Tongue (tissue), 2 donors: Measurements from ENCODE around the gene ECEL1. TPM values are rescaled to one million over a fixed set of nuclear protein-coding genes. Genes with fewer than 3 reads are reported as not detected.
"Not testable (repeated sequence)": the region's sequence is repeated elsewhere in the genome, so short reads cannot be mapped to it uniquely, and the experiment has no call there.

Source experiments
- DNase-seq: peaks from one replicate; pipeline ENCODE4 v3.0.0-alpha.2; 2015
- total RNA-seq: library from RNA; depleted of rRNA; stranded (reverse); fragments of >200 nt; gene quantifications from one replicate; pipeline ENCODE4 v1.2.3, GENCODE V29; 2014

Gene ECEL1, protein sequence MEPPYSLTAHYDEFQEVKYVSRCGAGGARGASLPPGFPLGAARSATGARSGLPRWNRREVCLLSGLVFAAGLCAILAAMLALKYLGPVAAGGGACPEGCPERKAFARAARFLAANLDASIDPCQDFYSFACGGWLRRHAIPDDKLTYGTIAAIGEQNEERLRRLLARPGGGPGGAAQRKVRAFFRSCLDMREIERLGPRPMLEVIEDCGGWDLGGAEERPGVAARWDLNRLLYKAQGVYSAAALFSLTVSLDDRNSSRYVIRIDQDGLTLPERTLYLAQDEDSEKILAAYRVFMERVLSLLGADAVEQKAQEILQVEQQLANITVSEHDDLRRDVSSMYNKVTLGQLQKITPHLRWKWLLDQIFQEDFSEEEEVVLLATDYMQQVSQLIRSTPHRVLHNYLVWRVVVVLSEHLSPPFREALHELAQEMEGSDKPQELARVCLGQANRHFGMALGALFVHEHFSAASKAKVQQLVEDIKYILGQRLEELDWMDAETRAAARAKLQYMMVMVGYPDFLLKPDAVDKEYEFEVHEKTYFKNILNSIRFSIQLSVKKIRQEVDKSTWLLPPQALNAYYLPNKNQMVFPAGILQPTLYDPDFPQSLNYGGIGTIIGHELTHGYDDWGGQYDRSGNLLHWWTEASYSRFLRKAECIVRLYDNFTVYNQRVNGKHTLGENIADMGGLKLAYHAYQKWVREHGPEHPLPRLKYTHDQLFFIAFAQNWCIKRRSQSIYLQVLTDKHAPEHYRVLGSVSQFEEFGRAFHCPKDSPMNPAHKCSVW
- 0.31 TPM for total RNA-seq

DNA sequence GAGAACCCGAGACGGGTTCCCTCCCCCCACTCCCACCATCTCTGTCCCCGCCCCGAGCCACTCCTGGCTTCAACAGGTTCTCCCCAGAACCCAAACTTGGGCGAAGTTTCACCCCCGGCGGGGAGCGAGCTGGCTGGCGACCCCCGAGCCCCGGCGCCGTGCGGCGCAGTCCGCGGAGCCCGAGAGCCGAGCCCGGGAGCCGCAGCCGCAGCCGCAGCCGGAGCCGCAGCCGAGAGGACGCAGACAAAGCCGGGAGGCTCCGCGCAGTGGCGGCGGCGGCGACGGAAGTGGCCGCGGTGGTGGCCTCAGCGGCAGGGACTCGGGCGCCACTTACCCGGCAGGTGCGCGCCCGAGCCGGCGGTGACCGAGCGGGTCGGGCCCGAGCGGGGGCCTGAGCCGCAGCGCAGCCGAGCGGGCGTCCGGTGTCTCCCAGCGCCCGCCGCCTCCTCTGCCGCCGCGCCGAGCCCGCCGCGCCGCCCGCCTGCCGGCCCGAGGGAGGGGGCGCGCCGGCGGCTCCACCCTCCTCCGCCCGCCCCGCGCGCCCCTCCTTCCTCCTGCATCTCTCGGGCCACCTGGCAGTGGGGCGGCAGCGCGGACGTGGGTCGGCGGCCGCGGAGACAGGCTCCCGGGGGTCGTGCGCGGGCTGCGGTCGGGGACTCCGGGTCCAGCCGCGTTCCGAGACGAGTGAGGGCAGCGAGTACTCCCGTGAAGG, at the start of gene ECEL1:
ECEL1 (minus strand) TSS at position 450 of the 712 bp plus-strand sequence. CDS start 1,181 bp downstream, outside the sequence.
- DNase-seq, result peak; percentile 17

DNA sequence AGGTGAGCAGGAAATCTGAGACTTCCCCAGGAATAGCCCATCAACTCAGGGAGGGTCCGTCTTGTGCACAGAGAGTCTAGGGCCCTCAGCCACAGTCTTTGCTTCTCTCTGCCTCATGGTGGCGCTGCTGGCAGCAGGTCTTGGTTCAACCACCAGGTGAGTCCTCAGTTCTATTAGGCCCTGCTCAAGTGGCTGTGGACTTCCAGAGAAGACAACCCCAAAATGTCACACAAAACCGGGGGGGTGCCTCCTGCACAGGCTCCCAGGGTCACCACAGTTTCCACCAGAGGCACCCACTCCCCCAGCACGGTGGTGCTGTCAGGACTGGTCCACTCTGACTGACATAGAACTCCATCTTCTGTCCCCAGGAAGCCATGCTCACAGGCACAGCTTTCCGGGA, 49.4 kb upstream of the ECEL1 start:
- DNase-seq, result no peak

DNA sequence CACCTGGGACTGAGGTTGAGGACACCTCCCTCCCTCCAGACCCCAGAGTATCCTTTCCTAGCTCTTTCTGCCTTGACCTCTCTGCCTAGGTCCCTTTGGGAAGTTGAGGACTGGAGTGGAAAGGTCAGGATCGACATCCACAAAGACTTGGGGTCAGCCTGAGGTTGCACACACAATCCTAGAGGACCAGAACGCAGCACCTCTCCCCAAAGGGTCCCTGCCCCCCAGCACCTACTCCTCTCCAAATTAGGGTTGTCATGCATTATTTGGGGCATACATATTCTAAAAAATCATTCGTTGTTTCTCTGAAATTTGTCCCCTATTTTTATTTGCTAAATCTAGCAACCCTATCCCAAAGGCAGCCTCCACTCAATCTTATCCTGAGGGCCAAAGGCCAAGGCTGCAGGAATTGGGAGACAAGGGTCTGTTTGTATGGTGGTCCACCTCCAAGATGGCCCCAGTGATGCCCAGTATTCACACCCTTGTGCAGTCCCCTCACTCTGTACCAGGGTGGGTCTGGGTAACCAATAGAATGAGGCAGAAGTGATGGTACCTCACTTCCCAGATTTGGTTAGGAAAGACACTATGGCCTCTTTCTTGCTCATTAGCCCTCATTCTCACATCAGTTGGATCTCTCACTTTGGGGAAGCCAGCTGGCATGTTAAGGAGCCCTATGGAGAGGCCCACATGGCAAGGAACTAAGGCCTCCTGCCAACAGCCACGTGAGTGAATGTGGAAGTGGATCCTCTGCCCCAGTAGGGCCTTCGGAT, 48.3 kb upstream of the ECEL1 start:
- no peak for DNase-seq

DNA sequence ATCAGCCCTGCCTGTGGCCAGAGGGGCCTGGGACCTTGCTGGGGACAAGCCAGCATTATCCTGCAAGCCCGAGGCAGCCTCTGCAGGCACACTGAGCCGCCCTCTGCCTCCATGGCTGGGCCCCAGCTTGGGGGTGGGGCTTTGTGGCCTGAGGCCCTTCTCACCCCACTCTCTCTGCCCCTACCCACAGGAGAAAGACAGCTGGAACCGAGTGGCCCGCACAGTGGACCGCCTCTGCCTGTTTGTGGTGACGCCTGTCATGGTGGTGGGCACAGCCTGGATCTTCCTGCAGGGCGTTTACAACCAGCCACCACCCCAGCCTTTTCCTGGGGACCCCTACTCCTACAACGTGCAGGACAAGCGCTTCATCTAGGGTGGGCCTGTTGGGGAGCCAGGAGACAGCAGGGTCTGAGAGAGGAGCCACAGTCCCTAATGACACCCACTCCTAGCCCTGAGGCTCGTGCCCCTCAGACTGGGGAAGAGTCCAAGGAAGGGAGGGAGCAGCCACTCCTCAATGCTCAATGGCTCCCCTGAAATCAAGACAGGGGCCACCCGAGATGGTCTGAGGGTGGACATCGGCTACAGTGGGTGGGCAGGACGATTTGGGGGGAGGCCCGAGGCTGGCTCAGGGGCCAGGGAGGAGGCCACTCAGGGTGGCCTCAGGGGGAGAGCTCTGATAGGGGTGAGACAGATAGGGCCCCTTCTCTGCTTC, 47.5 kb upstream of the ECEL1 start:
- DNase-seq, result no peak

DNA sequence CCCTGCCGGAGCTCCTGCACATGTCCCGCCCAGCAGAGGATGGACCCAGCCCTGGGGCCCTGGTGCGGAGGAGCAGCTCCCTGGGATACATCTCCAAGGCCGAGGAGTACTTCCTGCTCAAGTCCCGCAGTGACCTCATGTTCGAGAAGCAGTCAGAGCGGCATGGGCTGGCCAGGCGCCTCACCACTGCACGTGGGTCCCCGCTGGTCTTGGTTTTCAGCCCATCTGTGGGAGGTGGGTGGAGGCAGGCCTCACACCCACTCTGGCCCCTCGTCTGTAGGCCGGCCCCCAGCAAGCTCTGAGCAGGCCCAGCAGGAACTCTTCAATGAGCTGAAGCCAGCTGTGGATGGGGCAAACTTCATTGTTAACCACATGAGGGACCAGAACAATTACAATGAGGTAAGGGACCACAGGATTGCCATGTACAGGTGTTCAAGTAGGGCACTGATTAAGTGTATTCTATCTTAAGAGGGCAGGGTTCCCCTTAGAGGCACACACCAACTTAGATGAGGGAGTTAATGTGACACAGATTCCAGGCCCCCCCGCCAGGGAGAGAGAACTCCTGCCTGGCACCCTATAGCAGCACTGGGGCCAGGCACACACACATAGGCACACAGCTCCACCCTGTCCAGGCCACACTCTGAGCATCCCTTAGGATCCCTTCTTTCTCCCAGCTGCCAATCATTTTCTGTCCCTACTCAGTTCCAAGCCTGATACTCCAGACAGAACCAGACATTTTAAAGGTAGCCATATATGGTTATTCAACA, 46.5 kb upstream of the ECEL1 start:
- peak; percentile 51 for DNase-seq

DNA sequence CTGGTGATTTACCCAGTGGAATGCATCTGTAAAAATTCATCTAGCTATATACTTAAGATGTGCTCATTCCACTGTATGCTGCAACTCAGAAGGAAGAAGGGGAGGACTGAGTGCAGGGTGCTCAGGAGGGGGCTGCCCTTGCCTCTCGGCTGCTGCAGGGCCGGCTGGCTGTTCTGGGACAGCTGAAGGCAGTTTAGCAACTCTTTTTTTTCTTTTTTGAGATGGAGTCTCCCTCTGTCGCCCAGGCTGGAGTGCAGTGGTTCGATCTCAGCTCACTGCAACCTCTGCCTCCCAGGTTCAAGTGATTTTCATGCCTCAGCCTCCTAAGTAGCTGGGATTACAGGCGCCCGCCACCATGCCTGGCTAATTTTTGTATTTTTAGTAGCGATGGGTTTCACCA, 45.2 kb upstream of the ECEL1 start:
- DNase-seq, result not testable (repeated sequence)

DNA sequence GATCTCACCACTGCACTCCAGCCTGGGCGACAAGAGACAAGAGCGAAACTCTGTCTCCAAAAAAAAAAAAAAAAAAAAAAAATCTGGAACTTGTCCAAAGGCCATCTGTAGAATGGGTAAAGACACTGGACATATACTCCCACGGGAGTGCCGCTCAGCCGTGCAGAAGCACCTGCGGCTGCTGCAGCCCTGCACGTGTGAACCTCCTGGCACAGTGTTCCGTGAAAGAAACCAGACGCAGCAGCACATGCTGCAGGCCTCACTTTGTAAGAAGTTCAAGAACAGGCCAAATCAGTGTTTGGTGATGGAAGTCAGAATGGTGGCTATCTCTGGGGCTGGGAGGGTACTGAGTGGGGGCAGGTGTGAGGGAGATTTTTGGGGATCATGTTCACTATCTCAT, 44.8 kb upstream of the ECEL1 start:
- peak; percentile 81 for DNase-seq

DNA sequence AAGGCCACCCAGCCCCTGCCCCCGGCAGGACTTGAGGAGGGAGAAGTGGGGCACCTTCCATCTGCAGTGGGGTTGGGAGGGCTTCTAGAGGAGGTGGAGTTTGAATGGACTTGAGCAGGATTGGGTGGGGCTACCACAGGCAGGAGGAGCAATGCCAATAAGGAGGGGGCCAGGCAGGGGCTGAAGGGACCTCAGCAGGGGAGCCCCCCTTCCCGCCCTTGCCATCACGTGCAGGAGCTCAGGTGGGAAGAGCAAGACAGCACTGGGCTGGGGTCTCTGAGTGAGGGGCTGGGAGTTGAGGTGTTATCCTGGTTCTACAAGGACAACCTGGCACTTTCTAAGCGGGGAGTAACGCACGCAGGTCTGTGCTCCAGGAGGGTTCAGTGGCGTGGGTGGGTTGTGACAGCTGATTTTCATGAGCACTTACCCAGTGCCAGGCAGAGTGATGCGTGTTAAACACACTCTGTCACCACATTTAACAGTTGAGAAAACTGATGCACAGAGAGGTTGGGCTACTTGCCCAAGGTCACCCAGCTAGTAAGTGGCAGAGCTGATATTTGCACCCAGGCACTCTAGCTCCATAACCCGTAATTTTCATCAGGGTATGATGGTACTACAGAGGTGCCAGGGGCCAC, 43.1 kb upstream of the ECEL1 start:
- DNase-seq, result no peak

DNA sequence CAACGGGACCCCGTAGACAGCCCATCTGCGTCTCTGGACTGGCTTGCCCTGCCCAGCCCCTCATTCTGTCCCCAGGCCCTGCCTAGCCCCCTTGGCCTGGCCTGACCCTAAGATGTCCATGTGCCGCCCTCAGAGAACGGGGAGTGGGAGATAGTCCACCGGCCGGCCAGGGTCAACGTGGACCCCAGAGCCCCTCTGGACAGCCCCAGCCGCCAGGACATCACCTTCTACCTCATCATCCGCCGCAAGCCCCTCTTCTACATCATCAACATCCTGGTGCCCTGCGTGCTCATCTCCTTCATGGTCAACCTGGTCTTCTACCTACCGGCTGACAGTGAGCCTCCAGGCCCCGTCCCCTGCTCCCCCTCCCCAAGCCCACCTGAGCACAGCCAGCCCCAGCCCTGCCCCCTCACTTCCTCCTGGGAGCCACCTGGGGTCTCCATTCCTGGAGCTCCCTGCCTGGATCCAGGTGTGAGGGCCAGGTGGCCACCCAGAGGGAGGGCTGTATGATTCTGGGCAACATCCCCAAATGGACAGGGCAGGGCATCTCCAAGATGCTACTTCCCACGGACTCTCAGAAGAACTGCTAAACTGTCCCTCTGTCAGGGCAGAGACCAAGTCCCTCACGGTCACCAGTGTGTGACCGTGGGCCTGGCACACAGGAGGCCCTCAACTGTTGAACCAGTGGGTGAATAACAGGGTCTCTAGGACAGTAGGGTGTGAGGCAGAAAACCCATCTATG, 42.3 kb upstream of the ECEL1 start:
- no peak for DNase-seq

DNA sequence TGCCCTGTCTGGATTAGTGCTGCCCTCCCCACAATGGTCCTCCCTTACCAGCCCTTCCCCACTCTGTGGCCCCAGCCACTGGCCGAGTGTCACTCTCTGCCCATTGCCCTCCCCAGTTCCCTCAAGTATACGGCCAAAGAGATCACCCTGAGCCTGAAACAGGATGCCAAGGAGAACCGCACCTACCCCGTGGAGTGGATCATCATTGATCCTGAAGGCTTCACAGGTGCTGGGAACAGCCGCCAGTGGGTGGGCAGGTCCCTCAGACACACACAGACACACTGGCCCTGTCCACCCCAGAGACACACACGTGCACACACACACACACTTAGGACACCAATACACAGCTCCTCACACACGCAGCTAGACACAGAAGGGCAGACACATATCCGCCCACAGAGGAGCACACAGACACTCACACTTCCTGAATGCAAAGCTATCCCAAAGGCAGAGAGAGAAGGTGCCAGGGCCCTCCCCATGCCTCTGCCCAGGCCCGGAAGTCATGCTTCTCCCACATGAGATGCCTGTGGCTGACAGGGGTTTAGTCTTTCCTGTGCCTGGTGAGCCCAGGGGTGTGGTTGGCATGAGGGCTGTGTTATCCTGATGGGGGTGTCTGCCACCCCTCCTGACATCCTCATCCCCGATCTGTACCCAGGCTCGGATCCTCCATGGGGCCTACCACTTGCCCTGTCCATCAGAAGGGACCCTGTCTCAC, 41.3 kb upstream of the ECEL1 start:
- no peak for DNase-seq

DNA sequence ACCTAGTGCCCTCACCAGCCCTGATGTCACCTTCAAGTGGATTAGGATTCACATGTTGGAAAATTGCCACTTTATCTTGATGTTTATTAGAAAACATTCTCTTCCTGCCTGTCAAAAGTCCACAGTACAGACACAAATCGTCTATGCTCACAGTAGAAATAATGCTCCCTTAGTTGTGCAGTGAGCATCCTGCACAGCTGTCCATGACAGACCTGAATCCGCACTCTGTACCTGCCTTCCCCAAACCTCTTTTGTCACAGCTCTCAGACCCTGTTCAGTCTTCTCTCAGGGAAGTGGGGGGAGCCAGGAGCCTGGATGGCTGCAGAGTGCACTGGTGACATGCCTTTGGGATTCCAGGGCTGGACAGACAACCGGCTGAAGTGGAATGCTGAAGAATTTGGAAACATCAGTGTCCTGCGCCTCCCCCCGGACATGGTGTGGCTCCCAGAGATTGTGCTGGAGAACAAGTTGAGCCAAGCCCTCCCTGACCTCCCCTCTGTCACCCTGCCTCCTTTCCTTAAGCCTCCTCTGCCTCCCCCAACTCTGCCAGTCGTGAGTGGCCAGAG, 40.4 kb upstream of the ECEL1 start:
- no peak for DNase-seq

DNA sequence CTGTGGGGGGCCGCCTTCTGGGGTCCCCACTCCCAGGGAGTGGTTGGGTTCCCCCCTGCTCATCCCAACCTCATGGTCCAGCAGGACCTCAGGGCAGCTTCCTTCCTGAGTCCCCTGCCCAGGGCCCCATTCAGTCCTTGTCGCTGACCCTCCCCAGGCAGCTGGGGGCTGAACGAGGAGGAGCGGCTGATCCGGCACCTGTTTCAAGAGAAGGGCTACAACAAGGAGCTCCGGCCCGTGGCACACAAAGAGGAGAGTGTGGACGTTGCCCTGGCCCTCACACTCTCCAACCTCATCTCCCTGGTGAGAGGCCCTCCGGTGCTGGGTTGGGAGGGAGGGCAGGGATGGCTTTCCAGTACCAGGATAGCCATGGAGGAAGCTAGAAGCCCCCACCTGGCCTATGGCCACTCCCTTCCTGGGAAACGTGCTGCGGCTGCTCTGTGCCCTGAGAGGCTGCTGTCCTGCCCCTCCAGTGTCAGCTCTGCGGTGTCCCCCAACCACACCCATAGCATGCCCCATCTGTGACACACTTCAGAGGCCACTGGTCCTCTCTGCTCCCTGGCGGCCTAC, 38.8 kb upstream of the ECEL1 start:
- DNase-seq, result peak; percentile 71

DNA sequence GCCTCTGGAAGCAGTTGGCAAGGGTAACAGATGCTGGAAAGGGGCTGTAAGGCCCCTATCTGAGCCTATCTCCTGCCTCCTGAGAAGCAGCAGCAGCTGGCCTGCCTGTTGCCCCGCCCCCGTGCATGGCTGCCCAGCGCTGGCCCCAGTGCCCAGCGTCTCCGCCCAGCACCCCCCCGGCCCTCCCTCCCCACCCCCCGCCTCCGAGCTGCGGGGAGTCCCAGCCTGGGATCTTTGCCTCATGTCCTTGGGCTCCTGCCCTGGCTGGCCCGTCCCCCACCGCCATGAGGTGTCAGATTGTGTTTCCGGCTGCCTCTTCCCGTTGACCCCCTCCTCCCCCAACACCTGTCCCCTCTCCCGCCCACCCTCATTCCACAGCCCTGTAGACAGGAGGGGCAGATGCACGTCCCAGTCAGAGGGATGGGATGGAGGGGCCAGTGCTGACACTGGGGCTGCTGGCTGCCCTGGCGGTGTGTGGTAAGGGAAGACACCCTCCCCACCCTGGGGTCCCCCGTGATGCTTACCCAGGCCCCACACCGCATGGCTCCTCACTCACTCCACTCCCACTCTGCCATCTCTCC, 38.2 kb upstream of the ECEL1 start, which contains the start of gene CHRND:
CHRND (plus strand) TSS at position 370 of the 581 bp plus-strand sequence; CDS start at position 426, 56 bp downstream.
- DNase-seq, result peak; percentile 96

DNA sequence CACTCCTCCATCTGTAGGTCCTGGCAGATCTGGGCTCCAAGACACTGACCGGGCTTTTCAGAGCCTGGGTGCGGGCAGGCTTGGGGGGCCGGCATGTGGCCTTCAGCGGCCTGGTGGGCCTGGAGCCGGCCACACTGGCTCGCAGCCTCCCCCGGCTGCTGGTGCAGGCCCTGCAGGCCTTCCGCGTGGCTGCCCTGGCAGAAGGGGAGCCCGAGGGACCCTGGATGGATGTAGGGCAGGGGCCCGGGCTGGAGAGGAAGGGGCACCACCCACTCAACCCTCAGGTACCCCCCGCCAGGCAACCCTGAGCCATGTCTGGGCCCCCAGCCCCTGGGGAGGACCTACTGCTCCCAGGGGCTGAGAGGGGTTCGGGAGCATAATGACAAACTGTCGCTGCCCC, 37.6 kb upstream of the ECEL1 start:
- DNase-seq, result no peak

DNA sequence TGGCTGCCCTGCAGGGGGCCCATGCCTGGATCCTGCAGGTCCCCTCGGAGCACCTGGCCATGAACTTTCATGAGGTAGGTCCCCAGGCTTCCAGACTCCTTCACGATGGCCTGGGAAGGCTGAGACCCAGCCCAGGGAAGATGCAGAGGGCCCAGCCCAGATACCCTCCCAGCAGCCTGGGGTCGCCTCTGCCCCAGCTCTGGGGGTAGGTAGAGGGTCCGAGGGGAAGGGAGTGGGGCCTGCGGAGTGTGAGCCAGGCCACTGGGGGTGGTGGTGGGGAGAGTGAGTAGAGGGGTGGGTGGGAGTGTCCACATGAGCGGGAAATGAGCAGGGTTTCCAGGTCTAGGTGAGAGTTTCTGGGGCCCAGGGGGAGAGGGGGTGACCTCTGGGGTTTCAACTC, 37.1 kb upstream of the ECEL1 start:
- DNase-seq, result no peak

DNA sequence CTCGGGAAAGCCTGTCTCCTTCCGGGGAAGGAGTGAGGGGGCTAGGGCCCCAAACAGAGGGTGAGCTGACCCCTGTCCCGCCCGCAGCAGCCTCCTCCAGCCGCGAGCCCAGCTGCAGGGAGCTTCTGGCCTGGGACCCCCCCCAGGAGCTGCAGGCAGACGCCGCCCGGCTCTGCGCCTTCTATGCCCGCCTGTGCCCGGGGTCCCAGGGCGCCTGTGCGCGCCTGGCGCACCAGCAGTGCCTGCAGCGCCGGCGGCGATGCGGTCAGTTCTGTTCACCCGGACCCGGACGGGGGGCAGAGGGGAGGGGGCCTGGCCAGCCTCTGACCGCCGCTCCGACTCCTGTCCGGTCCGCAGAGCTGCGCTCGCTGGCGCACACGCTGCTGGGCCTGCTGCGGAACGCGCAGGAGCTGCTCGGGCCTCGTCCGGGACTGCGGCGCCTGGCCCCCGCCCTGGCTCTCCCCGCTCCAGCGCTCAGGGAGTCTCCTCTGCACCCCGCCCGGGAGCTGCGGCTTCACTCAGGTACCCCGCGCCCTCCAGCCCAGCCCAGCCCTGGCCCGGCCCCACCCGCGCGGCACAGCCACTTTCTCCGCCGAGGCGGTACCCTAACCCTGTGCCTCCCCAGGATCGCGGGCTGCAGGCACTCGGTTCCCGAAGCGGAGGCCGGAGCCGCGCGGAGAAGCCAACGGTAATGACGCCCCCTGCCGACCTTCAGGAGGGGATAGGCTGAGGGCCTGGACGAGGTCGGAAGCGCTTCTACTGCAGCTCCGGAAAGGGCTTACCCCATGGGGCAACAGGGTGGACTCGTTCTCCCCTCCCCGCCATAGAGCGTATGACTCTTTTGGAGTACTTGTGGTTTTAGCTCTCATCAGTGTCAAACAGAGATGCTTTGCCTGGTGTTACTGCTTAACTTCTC, 36.3 kb upstream of the ECEL1 start:
- peak; percentile 77 for DNase-seq

DNA sequence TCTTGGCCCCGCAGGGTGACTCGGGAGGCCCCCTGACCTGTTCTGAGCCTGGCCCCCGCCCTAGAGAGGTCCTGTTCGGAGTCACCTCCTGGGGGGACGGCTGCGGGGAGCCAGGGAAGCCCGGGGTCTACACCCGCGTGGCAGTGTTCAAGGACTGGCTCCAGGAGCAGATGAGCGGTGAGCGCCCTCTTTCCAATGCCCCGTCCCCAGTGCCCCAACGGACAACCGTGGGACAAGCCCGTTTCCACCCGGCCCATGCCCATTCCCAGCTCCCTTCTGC, 35.7 kb upstream of the ECEL1 start:
- no peak for DNase-seq
